Stimulated activated CD4-positive, alpha-beta T cell treated with anti-CD3 and anti-CD28 coated beads, Interleukin-15, amount 100 ng/mL, for 1 hour (primary cell): ENCODE measurements around the gene AGAP3.

Experiments used
- DNase-seq, 2 donors: peaks; one replicate each; pipeline ENCODE4 v3.0.0-alpha.2; 2020; ENCODE audit warnings: low read depth in 1 of 2, low spot score in 1 of 2

AGAP3 gene

DNA sequence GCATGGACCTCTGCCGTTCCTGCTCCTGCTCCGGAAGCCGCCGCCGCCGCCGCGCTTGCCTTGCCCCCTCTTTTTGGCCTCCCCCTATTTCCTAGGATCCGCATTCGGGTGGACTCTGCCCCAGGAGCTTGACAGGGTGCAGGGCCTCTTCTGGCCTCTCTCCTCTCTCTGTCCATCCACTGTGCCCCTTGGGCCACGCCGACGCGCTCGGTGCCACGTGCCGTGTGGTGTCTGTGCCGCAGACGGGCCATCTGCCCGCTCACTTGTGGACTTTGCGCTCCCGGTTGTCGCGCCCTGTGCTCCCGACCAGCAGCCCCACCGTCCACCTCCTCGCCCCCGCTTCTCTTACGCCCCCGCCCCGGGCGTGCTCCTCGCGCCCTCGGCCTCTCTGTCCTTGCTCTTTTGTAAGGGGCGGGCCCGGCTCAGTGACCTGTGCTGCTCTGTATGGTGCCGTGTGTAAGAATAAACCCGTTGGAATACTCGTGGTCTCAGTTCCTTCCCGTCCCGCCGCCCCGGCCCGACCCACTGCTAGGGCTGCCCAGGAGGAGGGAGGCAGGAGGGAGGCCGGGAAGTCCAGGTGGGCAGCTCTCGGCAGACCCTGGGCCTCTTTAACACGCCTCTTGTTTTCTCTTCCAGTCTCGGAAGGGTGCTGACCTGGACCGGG lies 37.0 kb downstream of the AGAP3 start:
- no peak for DNase-seq

DNA sequence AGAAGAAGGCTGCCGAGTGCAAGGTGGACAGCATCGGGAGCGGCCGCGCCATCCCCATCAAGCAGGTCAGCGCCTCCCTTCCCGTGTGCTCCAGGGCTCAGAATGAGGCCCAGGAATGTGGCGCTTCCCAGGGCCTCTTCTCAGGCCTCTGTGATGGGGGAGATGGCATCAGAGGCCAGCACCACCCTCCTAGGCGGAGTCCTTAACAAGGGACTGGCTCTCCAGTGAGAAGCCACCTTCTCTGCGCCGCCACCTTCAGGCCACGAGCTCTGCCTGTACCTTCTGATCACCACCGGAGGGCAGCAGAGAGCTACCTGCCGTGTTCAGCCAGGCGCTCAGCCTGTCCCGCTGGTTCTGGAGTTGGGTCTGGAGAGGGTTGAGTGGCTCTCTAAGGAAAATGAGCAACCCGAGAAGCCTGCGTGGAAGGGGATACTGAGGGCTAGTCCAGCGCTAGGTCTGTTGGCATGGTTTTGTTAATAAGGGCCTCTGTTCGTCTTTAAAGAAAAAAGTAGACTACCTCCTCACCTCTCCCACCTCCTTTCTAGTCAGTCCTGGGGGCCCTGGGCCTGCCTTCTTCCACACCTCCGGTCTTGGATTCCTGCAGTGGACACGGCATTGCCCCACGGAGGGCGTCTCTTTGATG lies 37.7 kb downstream of the AGAP3 start:
- DNase-seq, result peak; percentile 56 to 71

DNA sequence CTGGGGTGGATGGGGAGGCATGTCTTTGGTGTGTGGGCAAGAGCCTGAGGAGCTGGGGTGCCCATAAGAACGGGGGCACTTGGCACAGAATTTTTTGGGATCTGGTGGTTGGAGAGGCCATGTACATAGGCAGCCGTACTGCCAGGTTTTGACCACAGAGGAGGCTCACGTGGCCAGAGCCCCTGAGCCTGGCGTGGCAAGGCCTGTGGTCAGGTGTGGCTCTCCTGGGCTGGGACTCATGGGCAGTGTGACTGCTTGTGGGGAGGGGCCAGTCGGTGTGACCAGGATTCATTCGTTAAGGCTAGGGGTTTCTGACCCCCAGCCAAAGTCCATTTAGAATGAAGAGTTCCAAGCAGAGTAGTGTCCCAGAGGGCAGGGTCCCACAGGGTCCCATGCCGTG lies 38.2 kb downstream of the AGAP3 start:
- DNase-seq, result no peak

DNA sequence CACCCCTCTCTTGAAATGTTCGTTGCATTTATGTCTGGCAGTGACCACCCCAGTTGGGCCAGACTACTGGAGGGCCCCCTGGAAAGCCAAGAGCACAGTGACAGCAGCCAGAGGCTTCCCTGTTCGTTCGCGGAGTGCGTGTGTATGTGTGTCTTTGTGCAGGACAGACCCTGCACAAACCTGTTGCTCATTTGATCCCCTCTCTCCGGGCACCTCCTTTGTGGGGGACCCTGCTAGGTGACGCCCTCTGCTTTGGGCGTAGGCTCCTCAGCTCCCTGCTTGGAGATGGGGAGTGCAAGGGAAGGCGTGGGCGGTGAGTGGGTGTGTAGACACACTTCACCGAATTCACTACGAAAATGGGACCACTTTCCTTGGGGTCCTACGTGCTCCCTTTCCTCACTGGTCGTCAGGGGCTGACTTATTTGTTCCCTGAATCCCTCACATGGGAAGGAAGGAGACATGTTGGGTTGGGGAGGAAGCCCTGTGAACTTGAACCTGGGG lies 38.7 kb downstream of the AGAP3 start:
- DNase-seq, result no peak

DNA sequence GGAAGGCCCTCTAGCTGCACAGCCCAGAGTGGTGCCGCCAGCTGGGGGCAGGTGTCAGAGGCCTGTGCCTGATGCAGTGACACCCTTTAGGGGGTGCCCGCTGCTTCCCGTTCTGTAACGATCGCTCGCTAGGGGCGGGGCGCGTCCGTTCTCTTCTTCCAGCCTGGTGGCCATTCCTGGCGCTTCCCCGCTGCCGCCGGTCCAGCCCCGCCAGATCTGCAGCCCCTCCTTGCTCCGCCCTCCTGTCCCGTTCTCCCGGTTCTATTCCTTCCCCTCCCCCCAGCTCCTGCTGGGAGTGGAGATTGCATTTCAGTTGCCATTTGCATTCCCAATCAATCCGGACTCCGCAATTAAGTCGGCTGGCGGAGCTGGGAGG lies 39.2 kb downstream of the AGAP3 start:
- DNase-seq, result no peak

DNA sequence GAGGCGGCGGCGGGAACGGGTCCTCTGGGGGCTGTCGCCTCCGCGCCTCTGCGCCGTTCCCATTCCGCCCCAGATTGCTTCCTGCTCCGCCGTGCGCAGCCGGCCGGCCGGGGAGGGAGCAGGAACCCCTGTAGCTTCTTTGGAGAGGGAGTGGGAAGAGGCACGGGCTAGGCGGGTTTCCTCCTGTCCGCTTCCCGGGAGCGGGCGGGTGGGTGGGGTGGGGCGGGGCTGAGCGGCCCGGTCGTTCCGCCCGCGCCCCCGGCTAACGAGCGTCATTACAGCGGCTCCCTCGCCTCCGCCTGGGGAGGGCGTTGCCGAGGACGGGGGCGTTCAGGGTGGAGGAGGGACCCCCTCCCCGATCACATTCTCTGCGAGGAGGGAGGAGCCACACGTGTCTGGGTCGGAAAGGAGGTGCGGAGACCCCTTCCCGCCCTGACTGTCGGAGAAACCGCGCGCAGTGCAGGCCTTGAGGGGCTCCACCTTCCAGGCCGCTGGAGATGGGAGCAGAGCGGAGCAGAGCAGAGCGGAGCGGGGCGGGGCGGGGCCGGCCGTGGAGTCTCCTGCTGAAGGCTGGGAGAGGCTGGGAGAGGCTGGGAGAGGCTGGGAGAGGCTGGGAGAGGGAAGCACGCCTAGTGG lies 39.7 kb downstream of the AGAP3 start:
- DNase-seq, result no peak

DNA sequence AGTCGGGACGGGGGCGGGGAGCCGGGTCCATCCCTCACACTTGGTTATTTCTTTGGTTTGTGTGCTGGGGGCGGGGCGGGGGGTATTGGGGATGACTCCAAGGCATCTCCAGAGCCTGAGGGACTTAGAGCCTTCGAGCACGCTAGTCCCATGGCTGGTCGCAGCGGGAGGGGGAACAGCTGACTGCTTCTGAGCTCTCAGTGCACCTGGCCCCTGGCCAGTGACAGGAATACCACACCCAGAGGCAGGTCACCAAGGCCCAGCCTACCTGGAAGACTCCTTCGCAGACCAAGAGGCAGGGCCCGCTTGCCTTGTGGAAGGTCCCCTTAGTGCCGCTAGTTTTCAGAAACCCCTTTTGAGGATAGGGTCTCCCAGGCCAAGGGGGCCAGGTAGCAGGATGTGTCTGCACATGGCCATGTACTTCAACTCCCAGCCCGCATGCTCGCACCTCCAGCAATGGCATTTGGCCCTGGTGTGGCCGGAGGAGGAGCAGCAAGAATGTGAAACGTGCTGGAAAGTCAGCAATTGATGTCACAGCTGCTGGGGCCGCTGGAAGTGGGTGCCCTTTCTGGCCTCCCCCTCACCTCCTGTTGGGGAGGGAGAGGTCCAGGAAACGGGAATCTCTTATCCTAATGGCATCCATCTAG lies 40.3 kb downstream of the AGAP3 start:
- no peak for DNase-seq

DNA sequence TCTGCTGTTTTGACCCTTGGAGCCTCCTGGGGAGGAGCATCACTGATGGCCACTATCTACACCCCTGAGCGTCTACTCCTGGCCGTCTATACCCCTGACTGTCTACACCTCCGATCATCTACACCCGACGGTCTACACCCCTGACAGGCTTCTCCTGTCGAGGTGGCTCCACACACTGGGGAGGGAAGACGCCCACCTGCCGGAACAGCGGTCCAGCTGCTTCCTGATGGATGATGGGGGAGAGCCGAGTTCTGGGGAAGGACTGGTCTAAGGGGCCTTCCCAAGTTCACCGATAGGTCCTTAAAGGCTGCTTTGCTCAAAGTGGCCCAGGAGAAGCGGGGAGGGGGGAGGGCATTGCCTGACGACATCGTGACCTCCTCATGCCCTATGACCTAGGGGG lies 41.9 kb downstream of the AGAP3 start:
- no peak for DNase-seq

DNA sequence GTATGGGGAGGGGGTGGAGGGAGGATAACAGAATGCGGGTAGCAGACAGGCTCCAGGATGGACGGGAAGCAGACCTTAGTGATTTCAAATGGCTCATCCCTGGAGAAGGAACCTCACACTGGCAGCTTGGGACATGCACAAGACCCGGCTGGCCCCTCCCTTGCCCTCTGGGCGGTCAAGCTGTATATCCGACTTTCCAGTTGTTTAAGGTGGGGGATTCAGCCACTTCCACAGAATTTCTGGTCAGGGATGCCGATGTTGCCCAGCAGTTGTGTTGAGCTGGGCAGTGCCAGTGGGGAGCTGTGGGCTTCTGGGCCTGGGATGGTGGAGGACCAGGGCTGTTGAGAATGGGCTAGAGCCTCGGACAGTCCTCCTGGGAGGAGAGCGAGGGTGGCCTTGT lies 42.4 kb downstream of the AGAP3 start:
- DNase-seq, result no peak

DNA sequence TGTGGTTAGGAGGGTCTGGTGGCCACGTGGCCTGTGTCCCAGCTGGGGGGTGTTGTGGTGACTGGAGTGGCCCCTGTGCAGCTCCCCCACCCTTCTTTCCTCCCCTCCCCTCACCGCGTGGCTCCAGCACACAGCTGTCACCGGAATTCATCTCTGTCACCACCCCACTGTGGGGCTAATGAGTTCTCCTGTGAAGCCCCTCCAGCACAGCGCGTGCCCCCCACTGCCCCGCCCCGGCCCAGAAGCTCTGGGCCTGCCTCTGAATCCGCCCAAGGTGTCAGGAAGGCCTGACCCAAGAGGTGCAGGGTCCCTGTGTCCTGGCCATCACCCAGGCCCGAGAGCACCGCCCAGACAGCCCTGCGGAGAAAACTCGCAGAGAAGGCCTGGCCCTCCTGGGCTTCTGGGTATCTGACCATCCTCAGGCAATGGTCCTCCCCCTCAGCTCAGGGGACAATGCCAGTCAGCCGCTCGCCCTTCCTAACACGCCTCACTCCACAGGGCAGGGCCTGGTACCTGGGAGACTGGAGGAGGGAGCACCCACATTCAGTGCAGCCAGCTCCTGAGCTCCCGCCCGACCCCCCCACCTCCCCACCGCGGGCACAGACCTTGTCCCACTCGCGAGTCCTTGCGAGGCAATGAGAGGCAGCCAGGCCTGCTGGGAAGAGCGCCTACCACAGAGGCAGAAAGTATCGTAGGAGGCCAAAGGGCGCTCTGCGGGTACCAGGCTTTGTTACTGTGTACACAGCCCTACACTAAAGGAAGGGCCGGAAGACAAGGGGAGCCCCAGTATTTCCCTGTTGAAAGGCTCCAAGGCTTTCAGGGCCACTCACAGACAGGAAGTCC lies 43.1 kb downstream of the AGAP3 start:
- no peak for DNase-seq

DNA sequence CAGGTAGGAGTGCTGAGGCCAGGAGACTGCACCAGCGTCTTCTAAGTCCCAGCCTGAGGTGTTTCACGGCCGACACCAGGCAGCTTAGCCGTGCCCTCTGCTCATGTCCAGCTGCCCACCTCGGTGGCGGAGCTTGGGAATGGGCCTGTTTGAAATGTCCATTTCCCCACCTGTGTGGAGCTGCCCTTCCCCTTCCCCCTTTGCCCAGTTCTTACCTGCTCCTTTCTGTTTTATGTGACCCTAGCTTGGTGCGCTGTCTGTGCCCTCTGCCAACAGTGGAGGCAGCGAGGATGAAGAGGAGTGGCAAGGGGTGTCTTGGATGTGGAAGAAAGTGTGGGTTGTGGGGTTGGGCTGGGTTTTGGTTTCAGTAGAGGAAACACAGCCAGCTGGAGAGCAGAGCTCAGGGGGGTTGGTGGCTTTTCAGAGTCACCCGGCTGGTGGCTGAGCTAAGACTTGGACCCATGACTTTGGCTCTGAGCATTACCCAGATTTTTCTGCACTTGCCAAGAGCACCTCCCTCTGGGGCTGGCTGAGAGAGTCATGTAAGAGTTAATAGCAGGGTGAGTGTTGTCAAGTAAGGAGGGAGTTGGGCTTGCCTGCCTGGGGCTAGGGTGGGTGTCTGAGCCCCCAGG lies 43.8 kb downstream of the AGAP3 start:
- no peak for DNase-seq

DNA sequence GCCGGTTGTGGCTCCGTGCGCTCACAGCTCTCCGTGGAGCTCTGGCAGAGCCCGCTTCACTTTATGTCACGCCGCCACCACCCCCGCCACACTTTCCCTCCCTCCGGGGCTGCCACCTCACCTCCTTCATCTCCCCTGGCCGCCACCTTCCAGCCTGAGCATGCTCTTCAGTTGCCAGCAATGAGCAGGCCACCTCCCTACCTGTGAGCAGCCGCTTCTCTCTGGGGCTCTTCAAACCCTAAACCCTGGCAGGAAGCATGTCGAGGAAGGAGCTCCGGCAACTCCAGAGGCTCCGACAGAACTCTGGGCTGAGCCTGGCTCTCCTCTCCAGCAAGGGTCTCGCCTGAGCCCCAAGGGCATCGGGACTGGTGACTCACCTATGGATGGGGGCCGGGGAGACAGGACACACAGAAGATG lies 44.5 kb downstream of the AGAP3 start:
- DNase-seq, result no peak

DNA sequence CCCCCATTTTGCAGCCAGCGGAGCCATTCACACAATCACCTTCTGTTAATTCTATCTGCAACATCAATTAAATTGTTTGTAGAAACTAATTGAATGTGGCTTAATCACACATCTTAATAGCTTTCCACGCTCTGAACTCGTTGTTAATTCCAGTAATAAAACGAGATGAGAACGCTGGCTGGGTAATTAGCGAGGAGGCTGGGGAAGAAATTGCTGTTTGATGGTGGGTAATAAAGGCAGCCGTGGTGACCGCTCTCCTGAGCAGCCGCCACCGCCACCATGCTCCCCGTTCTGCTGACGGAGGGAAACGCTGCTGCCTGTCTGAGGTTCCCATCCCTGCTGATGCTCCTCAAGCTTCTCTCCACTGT lies 44.9 kb downstream of the AGAP3 start:
- no peak for DNase-seq

DNA sequence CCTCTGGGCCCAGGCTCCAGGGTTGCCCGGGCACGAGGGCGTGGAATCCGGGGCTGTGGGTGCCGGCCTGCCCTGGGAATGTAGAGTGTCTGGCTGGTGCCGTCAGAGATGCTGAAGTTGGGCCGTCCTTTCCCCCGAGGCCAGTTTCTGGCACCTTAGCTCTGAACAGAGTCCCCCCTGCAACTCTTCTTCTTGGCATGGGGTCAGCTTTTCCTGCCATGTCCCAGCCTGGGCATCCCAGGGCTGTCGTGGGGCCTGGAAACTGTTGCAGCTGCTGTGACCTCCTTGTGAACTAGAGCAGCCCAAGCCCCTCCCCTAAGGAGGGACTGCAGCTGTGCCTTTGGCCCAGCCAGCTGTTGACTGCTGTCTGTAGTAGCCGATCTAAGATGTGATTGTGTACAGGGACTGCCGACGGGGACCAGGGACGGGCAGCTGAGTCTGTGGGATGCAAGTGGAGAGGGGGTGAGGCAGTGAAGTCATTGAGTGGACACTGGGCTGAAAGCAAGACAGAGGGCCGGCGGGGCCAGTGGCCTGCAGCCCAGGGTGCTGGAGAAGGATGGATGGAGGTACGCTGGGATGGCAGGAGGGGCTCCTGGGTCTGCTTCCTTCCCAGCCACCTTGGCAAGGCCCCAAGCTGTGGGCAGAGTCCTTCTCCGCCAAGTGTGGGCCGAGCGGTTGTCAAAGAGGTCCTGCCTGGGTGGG lies 45.5 kb downstream of the AGAP3 start:
- DNase-seq, result no peak

DNA sequence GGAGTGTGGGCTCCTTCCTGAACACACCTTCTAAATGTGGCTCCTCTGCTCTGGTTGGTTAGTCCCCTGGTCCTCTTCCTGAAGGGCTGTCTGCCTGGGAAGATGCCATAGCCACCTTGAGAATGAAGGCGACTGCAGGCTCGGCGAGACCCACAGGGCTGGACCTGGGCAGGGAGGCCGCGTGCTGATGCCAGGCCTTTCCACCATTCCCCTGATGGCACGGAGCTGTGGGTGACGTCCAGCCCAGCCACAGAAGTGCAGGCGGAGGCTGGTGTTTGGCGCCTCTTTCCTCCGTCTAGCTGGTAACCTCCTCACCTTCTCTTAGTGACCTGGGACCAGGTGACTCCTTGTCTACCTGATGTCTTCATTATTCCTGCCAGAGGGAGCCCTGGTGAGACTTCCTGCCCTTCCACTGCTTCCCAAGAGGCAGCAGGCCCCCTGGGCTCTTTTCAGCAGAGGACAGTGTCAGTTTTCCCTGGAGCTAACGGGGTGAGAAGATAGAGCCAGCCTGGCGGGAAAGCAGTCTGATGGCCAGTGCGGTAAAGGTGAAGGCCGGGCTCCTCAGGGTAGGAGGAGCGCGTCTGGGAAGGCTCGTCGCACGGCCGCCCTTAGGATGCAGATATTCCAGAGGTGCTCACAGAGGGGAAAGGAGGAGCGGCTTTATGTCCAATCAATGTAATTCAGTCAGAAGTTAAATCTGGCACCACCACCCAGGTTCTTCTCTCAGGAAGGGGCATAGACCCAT lies 46.4 kb downstream of the AGAP3 start:
- DNase-seq, result no peak

DNA sequence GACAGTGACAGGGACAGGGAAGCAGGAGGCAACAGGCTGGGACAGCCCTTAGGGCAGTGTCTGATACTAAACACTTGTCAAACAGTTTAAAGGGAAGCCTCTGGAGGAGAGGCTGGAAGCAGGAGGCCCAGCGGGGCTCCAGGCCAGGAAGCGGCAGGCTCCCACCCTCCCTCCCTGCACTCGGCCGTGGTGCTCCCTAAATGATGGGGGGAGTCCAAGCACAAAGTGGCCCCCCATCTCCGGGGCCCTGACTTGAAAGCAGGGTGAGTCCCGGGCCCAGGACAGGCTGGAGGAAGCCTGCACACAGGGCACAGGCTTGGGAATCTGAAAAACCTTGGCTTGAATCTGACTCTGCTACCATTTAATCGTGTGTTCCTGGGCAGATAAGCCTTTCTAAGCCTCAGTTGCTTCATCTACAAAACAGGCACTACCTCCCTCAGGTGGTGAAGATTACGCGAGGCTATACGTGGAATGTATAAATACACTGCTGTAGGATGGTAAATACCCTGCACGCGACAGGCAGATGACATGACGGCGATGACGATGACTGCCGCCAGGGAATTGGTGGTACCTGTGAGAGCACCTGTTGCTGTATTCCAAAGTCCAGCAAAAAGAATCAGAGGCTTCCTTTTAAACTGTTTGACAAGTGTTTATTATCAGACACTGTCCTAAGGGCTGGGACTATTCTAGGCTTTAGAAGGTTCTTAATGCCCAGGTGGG lies 47.2 kb downstream of the AGAP3 start:
- DNase-seq, result no peak

DNA sequence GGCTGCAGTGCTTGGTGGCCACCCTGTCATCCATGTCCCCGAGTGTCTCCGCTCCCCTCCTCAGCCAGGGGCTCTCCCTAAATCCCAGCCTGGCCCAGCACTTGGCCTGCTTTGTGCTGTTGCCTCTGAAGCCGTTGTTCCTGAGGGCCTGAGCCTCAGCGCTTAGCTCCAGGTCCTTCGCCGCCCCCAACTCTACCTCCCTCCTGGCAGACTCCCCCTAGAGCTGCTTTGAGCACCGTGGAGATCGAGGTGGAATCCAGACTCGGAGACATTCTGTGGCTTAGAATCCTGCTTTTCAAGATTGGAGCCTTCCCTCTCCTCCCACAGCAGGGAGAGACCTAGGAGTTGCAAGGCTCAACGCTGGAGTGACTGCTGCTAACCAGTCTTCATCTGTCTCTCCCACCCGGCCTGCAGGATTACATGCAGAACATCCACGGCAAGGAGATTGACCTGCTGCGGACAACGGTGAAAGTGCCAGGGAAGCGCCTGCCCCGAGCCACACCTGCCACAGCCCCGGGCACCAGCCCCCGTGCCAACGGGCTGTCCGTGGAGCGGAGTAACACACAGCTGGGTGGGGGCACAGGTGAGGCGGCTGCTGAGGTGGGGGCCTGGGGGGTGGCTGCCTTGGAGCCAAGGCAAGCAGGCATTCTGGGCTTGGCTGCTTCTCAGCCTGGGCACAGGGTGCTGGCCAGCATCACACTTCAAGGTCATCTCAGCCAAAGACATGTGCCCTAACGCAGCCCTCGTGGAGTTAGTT lies 47.9 kb downstream of the AGAP3 start:
- DNase-seq, result no peak
